Measurements from ENCODE around the gene UTP15. TPM values are rescaled to one million over a fixed set of nuclear protein-coding genes. Genes with fewer than 3 reads are reported as not detected.

The UTP15 gene, protein sequence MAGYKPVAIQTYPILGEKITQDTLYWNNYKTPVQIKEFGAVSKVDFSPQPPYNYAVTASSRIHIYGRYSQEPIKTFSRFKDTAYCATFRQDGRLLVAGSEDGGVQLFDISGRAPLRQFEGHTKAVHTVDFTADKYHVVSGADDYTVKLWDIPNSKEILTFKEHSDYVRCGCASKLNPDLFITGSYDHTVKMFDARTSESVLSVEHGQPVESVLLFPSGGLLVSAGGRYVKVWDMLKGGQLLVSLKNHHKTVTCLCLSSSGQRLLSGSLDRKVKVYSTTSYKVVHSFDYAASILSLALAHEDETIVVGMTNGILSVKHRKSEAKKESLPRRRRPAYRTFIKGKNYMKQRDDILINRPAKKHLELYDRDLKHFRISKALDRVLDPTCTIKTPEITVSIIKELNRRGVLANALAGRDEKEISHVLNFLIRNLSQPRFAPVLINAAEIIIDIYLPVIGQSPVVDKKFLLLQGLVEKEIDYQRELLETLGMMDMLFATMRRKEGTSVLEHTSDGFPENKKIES
- 12.3 and 14.5 TPM in 2 replicates for total RNA-seq

DNA sequence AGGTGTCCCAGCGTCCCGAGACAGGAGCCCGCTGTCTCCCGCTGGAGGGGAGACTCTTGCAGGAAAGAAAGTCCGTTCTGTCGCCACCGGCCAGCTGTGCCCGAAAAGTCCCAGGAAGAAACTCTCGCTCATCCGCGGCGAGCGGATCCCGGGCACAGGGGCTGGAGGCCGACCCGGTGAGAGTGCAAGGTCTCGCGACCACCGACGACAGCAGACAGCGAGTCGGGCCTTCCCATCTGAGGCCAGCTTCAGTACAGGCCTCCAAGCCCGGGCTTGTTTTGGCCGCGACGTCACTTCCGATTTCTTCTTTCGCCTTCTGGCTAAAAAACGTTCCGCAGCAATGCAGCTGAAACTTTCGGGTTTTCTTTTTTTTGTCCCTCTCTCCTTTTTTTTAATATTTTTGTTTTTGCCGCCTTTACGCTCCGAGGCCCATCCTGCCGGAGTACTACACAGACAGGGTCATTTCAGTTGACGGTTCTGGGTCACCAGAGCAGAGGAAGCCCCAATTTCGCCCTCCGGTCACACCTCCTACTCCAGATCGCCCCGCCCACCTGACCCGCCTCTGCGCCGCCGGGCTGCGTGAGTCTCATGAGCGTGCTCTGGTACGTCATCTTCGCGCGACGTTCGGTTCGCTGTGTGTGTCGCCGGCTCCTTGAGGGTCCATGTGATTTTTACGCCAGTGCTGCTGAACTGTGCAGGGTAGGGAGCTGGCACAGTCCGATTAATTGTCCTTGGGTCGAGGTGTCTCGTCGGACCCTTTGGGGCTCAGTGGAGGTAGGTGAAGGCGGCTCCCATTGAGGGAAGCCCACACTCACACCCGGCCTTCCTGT lies at the start of gene UTP15, which contains the start of gene ANKRA2:
Gene UTP15 (plus strand): TSS at position 605 of the 830 bp plus-strand sequence. CDS start 1,602 bp downstream, outside the sequence.
Gene ANKRA2 (minus strand): TSS at position 501 of the 830 bp plus-strand sequence. CDS start 2,758 bp downstream, outside the sequence.

GRCh38 chr5:73625944-73626811 lies 60.6 kb downstream of the UTP15 start, which contains the start of gene ARHGEF28:
Gene ARHGEF28 (plus strand): TSS chr5:73626196. CDS start chr5:73684852, 58,656 bp downstream.

Other genes starting within 250 kb of the UTP15 start
- 13.2 and 18.0 TPM in 2 replicates for gene FOXD1, start 117.0 kb upstream of the UTP15 start, total RNA-seq
- gene BTF3, start 67.3 kb upstream of the UTP15 start, total RNA-seq, result 511 and 785 TPM in 2 replicates
- 18.5 and 21.9 TPM in 2 replicates for gene ANKRA2, start 104 bp upstream of the UTP15 start, total RNA-seq
- 2.1 and 9.1 TPM in 2 replicates for gene ARHGEF28, start 60.5 kb downstream of the UTP15 start, total RNA-seq

Data from epithelial cell of alveolus of lung (primary cell).